B cell (primary cell): ENCODE data around the gene KIAA1614. TPM values are rescaled to one million over a fixed set of nuclear protein-coding genes. Genes with fewer than 3 reads are reported as not detected.

Source experiments
- ATAC-seq: fragments of 200-7000 bp; cut with Tn5 transposase; one replicate; pipeline ENCODE4 v1.10.0; 2021; ENCODE audit warnings: low read depth, mild to moderate bottlenecking, moderate number of reproducible peaks, moderate library complexity
- CTCF ChIA-PET: fragments of 350-600 bp; sonication (Branson Sonifier 250); formaldehyde crosslinking; loops from one replicate; lab custom pipeline; 2021; ENCODE audit warnings: antibody characterized with exemption, inconsistent platforms; lab: Charles Lee
- POLR2A ChIA-PET: fragments of 350-600 bp; sonication (Branson Sonifier 250); formaldehyde crosslinking; loops from one replicate; lab custom pipeline; 2021; ENCODE audit warnings: antibody characterized with exemption; lab: Charles Lee
- DNase-seq: peaks from one replicate; pipeline ENCODE4 v3.0.0; 2013
- H2AFZ ChIP-seq: 2 replicates; pipeline ENCODE4 v1.6.1; 2012; ENCODE audit warnings: mild to moderate bottlenecking, low read depth, low read length; ENCODE audit not compliant: insufficient read depth, poor library complexity, severe bottlenecking
- H3K27ac ChIP-seq, 2 donors: 1 replicate in 1 of 2; 2 replicates in 1 of 2; pipeline ENCODE4 v1.5.1; 2012 to 2013; ENCODE audit warnings: low read length in 2 of 2, mild to moderate bottlenecking in 2 of 2, moderate library complexity in 1 of 2
- H3K27me3 ChIP-seq, 4 experiments: fragments of 200-600 bp in 1 of 4; sonication (generic) in 1 of 4; replicated peaks in 1 of 4; 1 replicate in 2 of 4; 2 replicates in 2 of 4; pipeline versions ENCODE4 v1.6.1 to v1.7.0; 2013 to 2016; ENCODE audit warnings: low read length in 3 of 4, mild to moderate bottlenecking in 2 of 4, mixed read lengths in 1 of 4, moderate library complexity in 1 of 4; ENCODE audit not compliant: insufficient read depth in 4 of 4, control insufficient read depth in 3 of 4; ENCODE audit errors: control extremely low read depth in 1 of 4
- H3K36me3 ChIP-seq, 2 experiments: replicated peaks in 1 of 2; 1 replicate in 1 of 2; 2 replicates in 1 of 2; pipeline versions ENCODE4 v1.6.1 to v1.7.1; 2013; ENCODE audit warnings: low read length in 1 of 2; ENCODE audit not compliant: insufficient read depth in 2 of 2, control insufficient read depth in 1 of 2; ENCODE audit errors: control extremely low read depth in 1 of 2, extremely low read depth in 1 of 2
- H3K4me1 ChIP-seq, 2 donors: fragments of 200-600 bp in 1 of 2; sonication (generic) in 1 of 2; 1 replicate in 1 of 2; 2 replicates in 1 of 2; pipeline versions ENCODE4 v1.5.1 to v1.6.1; 2013 to 2017; ENCODE audit warnings: low read length in 2 of 2; ENCODE audit not compliant: control insufficient read depth in 2 of 2, insufficient read depth in 2 of 2
- H3K4me2 ChIP-seq: replicated peaks from 2 replicates; pipeline ENCODE3; 2012; ENCODE audit warnings: mild to moderate bottlenecking, low read depth, low read length; ENCODE audit not compliant: poor library complexity, severe bottlenecking
- H3K4me3 ChIP-seq, 5 experiments: fragments of 200-600 bp in 1 of 5; sonication (generic) in 1 of 5; 1 replicate in 3 of 5; 2 replicates in 2 of 5; pipeline versions ENCODE4 v1.5.1 to v1.7.0; 2011 to 2016; ENCODE audit warnings: low read length in 4 of 5, mild to moderate bottlenecking in 4 of 5, low read depth in 2 of 5, control low read depth in 1 of 5, moderate library complexity in 1 of 5; ENCODE audit not compliant: insufficient read depth in 1 of 5; ENCODE audit errors: control extremely low read depth in 1 of 5, extremely low read depth in 1 of 5
- H3K79me2 ChIP-seq: fragments of 200-600 bp; sonication (generic); one replicate; pipeline ENCODE4 v1.6.0; 2016; ENCODE audit warnings: low read length; ENCODE audit not compliant: control insufficient read depth, insufficient read depth
- H3K9ac ChIP-seq: fragments of 200-600 bp; sonication (generic); 2 replicates; pipeline ENCODE4 v1.6.1; 2017; ENCODE audit warnings: mild to moderate bottlenecking, low read length, moderate library complexity
- H3K9me3 ChIP-seq, 3 donors: one replicate each; pipeline versions ENCODE4 v1.6.1 to v1.7.1; 2013; ENCODE audit warnings: low read length in 2 of 3; ENCODE audit not compliant: control insufficient read depth in 2 of 3, insufficient read depth in 1 of 3; ENCODE audit errors: control extremely low read depth in 1 of 3
- H4K20me1 ChIP-seq: 2 replicates; pipeline ENCODE4 v1.6.0; 2012; ENCODE audit warnings: mild to moderate bottlenecking, low read length; ENCODE audit not compliant: insufficient read depth, control insufficient read depth, poor library complexity, severe bottlenecking
- H3K27ac Mint-ChIP-seq: one replicate; pipeline ENCODE4 v1.8.0; 2021; ENCODE audit warnings: mixed read lengths
- H3K27me3 Mint-ChIP-seq: one replicate; pipeline ENCODE4 v1.8.0; 2021; ENCODE audit warnings: mixed read lengths
- H3K4me1 Mint-ChIP-seq: one replicate; pipeline ENCODE4 v1.8.0; 2021; ENCODE audit warnings: mixed read lengths
- H3K4me3 Mint-ChIP-seq: one replicate; pipeline ENCODE4 v1.8.0; 2021; ENCODE audit warnings: mixed read lengths
- H3K9me3 Mint-ChIP-seq: one replicate; pipeline ENCODE4 v1.8.0; 2022; ENCODE audit warnings: mixed read lengths; ENCODE audit not compliant: insufficient read depth
- EZH2 ChIP-seq: IDR thresholded peaks from 2 replicates; pipeline ENCODE4 v1.6.1; 2012; ENCODE audit warnings: borderline replicate concordance, low read depth, mild to moderate bottlenecking, moderate library complexity, low read length; ENCODE audit not compliant: insufficient read depth, poor library complexity, severe bottlenecking
- WGBS: methylation state at CpG from one replicate; pipeline ENCODE4 v1.1.5; 2013; ENCODE audit warnings: missing lambda C conversion rate; ENCODE audit not compliant: insufficient coverage; 5-methylcytosine and 5-hydroxymethylcytosine counted together
- intact Hi-C: fragments of 100-400 bp; cut with micrococcal nuclease; formaldehyde crosslinking; loops from one replicate; pipeline ENCODE4 v1.10.0; 2022
- polyA plus RNA-seq: library from polyadenylated mRNA; depleted of rRNA; stranded (reverse); fragments of >200 nt; gene quantifications from 2 replicates; pipeline ENCODE4 v1.2.3, GENCODE V29; 2012
- total RNA-seq, 2 donors: library from RNA; stranded (reverse); fragments of 120-200 nt in 1 of 2; gene quantifications; 1 replicate in 1 of 2; 2 replicates in 1 of 2; pipeline versions ENCODE4 v1.2.3 to v1.2.4, GENCODE V29; 2013 to 2022
- TF ChIP-seq, protein P1 (sequence below): fragments of 200-600 bp; IDR thresholded peaks from one replicate; pipeline ENCODE4 v1.8.0; 2022; ENCODE audit warnings: antibody characterized with exemption, mild to moderate bottlenecking

The KIAA1614 gene
- total and polyA plus RNA-seq, 2 donors (not counting 1 experiment from before 2014, with no cell fraction given), result 0.03 to 0.22 TPM

DNA sequence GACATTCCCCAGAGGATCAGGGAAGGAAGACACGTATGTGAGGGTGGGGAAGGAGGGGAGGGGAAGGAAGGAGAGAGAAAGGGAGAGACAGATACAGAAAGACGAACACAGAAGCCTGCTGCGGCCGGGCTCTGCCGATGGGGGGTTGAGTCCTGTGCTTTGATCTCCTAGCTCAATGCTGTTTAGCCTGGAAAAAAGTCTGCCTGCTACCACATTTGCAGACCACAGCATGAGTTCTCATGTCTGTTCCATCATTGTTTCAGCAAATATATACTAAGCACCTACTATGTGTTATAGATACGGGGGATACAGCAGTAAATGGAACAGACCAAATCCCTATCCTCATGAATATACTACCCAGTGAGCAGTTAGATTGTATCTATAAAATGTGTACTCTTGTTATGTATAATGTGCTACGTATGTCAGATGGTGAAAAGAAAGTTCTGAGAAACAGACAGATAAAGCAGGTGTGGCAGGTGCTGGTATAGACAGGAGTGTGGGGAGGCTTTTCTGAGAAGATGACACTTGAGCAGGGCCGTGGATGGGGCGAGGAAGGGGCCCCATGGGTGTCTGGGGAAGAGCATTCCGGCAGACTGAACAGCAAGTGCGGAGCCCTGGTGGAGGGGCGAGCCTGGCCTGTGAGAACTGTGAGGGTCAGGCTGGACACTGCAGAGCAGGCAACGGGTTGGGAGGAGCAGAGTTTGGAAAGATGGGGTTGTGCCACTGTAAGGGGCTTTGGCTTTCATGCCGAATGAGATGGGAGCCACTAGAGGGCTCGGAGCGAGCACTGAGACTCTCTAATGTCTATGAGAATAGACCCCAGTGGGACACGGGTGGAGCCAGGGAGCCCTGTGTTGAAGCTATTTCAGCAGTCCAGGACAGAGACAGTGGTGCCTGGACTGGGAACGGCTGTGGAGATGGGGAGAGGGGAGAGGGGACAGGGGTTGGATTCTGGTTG is 34.1 kb downstream of the KIAA1614 start:
- POLR2A ChIA-PET, result no interaction called here
- CTCF ChIA-PET, result no interaction called here
- intact Hi-C loops, result no loop called here

GRCh38 chr1:180947499-180947885 is 34.8 kb downstream of the KIAA1614 start:
- POLR2A ChIA-PET, result no interaction called here
- Mint-ChIP-seq H3K9me3 (peaks cover 5% of the 10 kb centered on the region), H3K4me3 (no peak overlapping the region), H3K27ac (no peak overlapping the region), H3K4me1 (no peaks in the 10 kb centered on the region), H3K27me3 (no peaks in the 10 kb centered on the region)
- no peak overlapping the region for H3K4me3 ChIP-seq
- no peak for DNase-seq
- no peaks in the 10 kb centered on the region for H3K27me3 ChIP-seq
- H3K79me2 ChIP-seq, result no peaks in the 10 kb centered on the region
- H3K9ac ChIP-seq, result no peak overlapping the region
- CTCF ChIA-PET, result no interaction called here
- no peak for ATAC-seq
- intact Hi-C loops, result no loop called here
- 97% methylated on average over 3 of the region's 6 CpGs for WGBS
- no peak overlapping the region for H2AFZ ChIP-seq
- H3K9me3 ChIP-seq, result peaks cover 0 to 34% (median 10%) of the 10 kb centered on the region in 3 donors
- H4K20me1 ChIP-seq, result no peaks in the 10 kb centered on the region
- TF ChIP-seq, protein P1, sequence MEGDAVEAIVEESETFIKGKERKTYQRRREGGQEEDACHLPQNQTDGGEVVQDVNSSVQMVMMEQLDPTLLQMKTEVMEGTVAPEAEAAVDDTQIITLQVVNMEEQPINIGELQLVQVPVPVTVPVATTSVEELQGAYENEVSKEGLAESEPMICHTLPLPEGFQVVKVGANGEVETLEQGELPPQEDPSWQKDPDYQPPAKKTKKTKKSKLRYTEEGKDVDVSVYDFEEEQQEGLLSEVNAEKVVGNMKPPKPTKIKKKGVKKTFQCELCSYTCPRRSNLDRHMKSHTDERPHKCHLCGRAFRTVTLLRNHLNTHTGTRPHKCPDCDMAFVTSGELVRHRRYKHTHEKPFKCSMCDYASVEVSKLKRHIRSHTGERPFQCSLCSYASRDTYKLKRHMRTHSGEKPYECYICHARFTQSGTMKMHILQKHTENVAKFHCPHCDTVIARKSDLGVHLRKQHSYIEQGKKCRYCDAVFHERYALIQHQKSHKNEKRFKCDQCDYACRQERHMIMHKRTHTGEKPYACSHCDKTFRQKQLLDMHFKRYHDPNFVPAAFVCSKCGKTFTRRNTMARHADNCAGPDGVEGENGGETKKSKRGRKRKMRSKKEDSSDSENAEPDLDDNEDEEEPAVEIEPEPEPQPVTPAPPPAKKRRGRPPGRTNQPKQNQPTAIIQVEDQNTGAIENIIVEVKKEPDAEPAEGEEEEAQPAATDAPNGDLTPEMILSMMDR, result no peak
- no peak for TF ChIP-seq EZH2
- H3K4me2 ChIP-seq, result no peak overlapping the region
- H3K27ac ChIP-seq, result no peak overlapping the region
- no peaks in the 10 kb centered on the region for H3K36me3 ChIP-seq
- no peaks in the 10 kb centered on the region for H3K4me1 ChIP-seq

More for the DNA sequence above, 34.1 kb downstream of the KIAA1614 start:
- Mint-ChIP-seq H3K4me3 (no peak overlapping the region), H3K27ac (no peak overlapping the region), H3K4me1 (no peaks in the 10 kb centered on the region), H3K9me3 (peaks cover 5% of the 10 kb centered on the region), H3K27me3 (no peaks in the 10 kb centered on the region)
- no peak for TF ChIP-seq EZH2
- TF ChIP-seq, protein P1, result no peak
- no peak overlapping the region for H2AFZ ChIP-seq
- no peak for DNase-seq
- H4K20me1 ChIP-seq, result no peaks in the 10 kb centered on the region
- no peak overlapping the region for H3K4me2 ChIP-seq
- no peaks in the 10 kb centered on the region for H3K27me3 ChIP-seq
- H3K27ac ChIP-seq, result no peak overlapping the region
- peaks cover 0 to 34% (median 10%) of the 10 kb centered on the region in 3 donors for H3K9me3 ChIP-seq
- no peaks in the 10 kb centered on the region for H3K4me1 ChIP-seq
- WGBS, result 86% methylated on average over 16 of the region's 18 CpGs
- no peak for ATAC-seq
- no peaks in the 10 kb centered on the region for H3K36me3 ChIP-seq
- no peak overlapping the region for H3K9ac ChIP-seq
- H3K4me3 ChIP-seq, result no peak overlapping the region
- no peaks in the 10 kb centered on the region for H3K79me2 ChIP-seq
